ENCODE results near the gene GRHL1.

The GRHL1 gene

DNA sequence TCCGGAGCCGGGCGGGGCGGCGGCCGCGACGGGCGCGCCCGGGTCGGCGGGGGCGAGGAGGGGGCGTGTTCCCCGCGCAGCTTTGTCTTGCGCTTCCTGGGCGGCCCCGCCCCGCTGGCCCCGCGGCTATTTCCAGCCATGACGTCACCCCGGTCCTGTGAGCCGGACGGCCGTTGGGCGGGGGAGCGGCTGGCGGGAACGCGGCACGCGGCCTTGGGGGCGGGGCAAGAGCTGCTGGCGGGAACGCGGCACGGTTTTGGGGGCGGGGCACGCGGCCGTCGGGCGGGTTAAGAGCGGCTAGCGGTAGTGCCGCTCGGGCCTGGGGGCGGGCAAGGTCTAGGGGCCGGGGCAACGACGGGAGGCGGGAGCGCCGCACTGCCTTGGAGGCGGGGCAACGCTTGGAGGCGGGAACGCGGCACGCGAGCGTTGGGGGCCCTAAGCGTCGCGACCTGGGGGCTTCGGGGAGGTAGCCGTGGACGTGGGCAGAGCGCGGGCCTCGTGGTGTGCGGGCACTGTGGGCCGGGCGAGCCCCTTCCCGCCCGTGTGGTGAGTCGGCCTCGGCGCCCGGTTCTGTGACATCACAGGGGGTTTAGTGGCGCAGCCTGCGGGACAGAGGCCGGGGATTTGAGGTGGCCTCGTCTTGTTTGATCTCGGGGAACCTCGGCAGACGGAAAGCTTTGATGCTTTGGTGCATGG, 92.6 kb downstream of the GRHL1 start:
- peak; percentile 91 for DNase-seq

DNA sequence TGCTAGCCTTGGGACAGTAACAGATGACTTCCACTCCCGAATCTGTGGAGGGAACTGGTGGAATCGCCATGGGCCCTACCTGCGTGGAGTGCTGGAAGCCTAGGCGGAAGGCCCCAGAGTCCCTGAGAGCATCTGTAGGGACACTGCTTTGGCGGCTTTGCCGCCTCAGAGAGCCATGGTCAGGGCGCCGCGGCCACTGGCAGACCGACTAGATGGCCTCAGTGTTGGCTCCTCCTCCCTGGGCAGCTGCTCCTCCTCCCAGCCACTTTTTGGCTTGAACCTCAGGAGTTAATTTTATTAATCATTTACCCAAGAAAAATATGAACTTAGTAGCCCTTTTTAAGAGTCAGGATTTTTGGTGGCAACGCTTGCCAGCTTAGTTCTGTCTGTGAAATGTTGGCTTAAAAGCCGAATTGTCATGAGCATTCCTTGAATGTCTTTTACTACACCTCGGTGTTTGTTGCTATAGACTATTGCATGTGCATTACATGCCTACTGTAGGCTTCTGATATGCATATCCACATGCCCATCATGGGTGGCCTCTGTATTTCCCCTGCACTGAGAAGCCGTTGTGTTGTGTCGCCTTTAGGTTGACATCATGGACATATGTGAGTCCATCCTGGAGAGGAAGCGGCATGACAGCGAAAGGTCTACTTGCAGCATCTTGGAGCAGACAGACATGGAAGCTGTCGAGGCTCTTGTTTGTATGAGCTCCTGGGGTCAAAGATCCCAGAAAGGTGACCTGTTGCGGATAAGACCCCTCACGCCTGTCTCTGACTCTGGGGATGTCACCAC, 94.3 kb downstream of the GRHL1 start:
- DNase-seq = no peak

DNA sequence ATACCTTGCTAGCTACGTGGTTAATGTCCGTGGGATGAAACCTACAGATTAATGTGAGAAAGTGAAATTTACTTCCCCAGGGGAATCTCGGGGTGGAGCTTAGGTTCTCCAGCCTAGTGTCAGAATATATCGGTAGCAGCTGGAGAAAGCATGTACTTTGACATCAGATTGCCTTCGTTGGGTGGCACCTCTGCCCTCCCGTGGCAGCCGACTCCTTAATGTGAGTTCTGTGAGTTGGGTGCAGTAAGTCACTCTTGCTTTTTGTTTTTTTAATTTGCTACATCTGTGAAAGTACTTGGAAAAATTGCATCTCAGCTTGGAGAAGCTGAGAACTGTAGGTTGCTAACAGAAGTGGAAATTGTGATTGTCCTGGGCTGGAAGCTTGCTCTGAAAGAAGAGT, 95.4 kb downstream of the GRHL1 start:
- no peak for DNase-seq

DNA sequence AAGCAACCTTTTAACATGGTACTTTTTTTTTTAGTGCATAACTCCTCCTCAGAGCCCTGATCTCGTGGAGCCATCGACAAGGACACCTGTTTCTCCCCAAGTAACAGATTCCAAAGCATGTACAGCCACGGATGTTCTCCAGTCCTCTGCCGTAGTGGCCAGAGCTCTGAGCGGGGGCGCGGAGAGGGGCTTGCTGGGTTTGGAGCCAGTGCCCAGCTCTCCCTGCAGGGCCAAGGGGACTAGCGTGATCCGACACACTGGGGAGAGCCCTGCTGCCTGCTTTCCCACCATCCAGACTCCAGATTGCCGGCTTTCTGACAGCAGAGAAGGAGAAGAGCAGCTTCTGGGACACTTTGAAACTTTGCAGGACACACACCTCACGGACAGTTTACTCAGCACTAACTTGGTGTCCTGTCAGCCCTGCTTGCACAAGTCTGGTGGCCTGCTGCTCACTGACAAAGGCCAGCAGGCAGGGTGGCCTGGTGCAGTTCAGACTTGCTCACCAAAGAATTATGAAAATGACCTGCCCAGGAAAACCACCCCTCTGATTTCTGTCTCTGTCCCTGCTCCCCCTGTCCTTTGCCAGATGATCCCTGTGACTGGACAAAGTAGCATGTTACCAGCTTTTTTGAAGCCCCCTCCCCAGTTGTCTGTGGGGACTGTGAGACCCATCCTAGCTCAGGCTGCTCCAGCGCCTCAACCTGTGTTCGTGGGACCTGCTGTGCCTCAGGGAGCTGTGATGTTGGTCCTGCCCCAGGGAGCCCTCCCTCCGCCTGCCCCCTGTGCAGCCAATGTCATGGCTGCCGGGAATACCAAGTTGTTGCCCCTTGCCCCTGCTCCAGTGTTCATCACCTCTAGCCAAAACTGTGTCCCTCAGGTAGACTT, 96.4 kb downstream of the GRHL1 start:
- DNase-seq = no peak

DNA sequence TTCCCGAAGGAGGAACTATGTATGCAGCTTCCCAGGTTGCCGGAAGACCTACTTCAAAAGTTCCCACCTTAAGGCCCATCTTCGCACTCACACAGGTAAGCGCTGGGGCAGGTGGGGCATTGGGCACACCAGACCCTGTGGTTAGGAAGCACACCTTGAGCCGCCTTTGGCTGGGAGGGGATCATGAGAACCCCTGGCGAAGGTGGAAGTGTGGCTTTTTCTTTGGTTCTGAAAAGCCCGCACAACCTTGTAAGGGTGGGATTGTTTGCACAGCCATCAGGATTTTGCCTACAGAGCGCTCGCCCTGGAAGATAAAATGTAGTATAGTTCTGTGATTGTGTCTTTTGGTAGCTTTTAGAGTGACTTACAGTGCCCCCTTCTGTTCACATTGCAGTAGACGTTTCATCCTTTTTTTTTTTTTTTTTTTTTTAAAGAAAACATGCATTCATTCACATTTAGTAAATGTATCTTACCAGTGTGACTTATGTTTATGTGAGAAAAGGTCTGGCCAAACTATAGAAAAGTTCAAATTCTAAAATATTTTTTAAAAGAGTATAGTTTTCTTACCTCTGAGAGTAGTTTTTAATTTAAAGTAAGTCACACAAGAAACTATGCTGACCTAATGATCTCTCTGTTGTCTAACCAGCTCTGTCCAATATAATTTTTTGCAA, 97.1 kb downstream of the GRHL1 start:
- DNase-seq = peak; percentile 32

Measured in CD4-positive, alpha-beta T cell treated with Interleukin-17A for 4 hours (primary cell).